NT2/D1 (cell line): ENCODE data around the gene ABLIM1.

Experiments used
- SUZ12 ChIP-seq: IDR thresholded peaks from 2 replicates; pipeline ENCODE4 v1.6.1; 2011; ENCODE audit not compliant: insufficient read length, insufficient read depth; ENCODE audit errors: extremely low read depth
- YY1 ChIP-seq: IDR thresholded peaks from 2 replicates; pipeline ENCODE4 v1.6.1; 2011; ENCODE audit not compliant: insufficient read length, insufficient read depth
- ZNF274 ChIP-seq: IDR thresholded peaks from 2 replicates; pipeline ENCODE4 v1.6.1; 2011; ENCODE audit warnings: mild to moderate bottlenecking, low read depth, low read length

- TF ChIP-seq SUZ12 = no peak
- TF ChIP-seq YY1 = no peak
- TF ChIP-seq ZNF274 = no peak
These were observed 106.5 kb downstream of the ABLIM1 start for GRCh38 chr10:114551636-114551972.
